Neural cell (in vitro differentiated cells): ENCODE data around the gene PAK4. TPM values are rescaled to one million over a fixed set of nuclear protein-coding genes. Genes with fewer than 3 reads are reported as not detected.

Experiments used
- H2AFZ ChIP-seq: fragments of 200-600, 300-800 bp; sonication (generic), shearing (Covaris generic); 2 replicates; pipeline ENCODE4 v1.6.0; 2014; ENCODE audit warnings: low read depth, mild to moderate bottlenecking, antibody characterized with exemption, low read length, moderate library complexity
- H3F3A ChIP-seq: fragments of 200-600 bp; shearing (Covaris generic); 2 replicates; pipeline ENCODE4 v1.6.1; 2016; ENCODE audit warnings: mild to moderate bottlenecking, moderate library complexity, mixed read lengths, antibody characterized with exemption, low read length; ENCODE audit not compliant: insufficient read depth, poor library complexity, severe bottlenecking
- H3K27ac ChIP-seq: fragments of 200-600, 300-800 bp; sonication (generic), shearing (Covaris generic); 2 replicates; pipeline ENCODE4 v1.5.1; 2014; ENCODE audit warnings: mild to moderate bottlenecking, low read length, moderate library complexity
- H3K27me3 ChIP-seq: fragments of 300-800, 200-600 bp; sonication (generic), shearing (Covaris generic); 2 replicates; pipeline ENCODE4 v1.6.0; 2014; ENCODE audit warnings: mild to moderate bottlenecking, low read depth, low read length, moderate library complexity; ENCODE audit not compliant: insufficient read depth
- H3K36me3 ChIP-seq: fragments of 300-800, 200-600 bp; sonication (generic), shearing (Covaris generic); 2 replicates; pipeline ENCODE4 v1.5.1; 2014; ENCODE audit warnings: mild to moderate bottlenecking, antibody characterized with exemption, low read length, moderate library complexity; ENCODE audit not compliant: insufficient read depth
- H3K4me2 ChIP-seq: fragments of 300-800, 200-600 bp; sonication (generic), shearing (Covaris generic); 2 replicates; pipeline ENCODE4 v1.6.0; 2014; ENCODE audit warnings: mild to moderate bottlenecking, low read length
- H3K4me3 ChIP-seq: fragments of 300-800, 200-600 bp; sonication (generic), shearing (Covaris generic); 2 replicates; pipeline ENCODE4 v1.5.1; 2014; ENCODE audit warnings: mild to moderate bottlenecking, low read length, moderate library complexity
- H3K79me2 ChIP-seq: fragments of 200-600 bp; shearing (Covaris generic); replicated peaks from 2 replicates; pipeline ENCODE4 v1.6.0; 2014; ENCODE audit warnings: mild to moderate bottlenecking, low read length, moderate library complexity; ENCODE audit not compliant: insufficient read depth
- H3K9ac ChIP-seq: fragments of 300-800, 200-600 bp; sonication (generic), shearing (Covaris generic); 2 replicates; pipeline ENCODE4 v1.6.1; 2016; ENCODE audit warnings: mild to moderate bottlenecking, low read length, mixed read lengths
- H3K9me2 ChIP-seq: fragments of 200-600 bp; shearing (Covaris generic); 2 replicates; pipeline ENCODE4 v1.6.1; 2016; ENCODE audit warnings: mild to moderate bottlenecking, low read length, mixed read lengths; ENCODE audit not compliant: insufficient read depth
- H3K9me3 ChIP-seq: fragments of 200-600, 300-800 bp; sonication (generic), shearing (Covaris generic); 2 replicates; pipeline ENCODE4 v1.6.1; 2016; ENCODE audit warnings: mild to moderate bottlenecking, mixed run types, low read length, moderate library complexity, mixed read lengths
- H4K20me1 ChIP-seq: fragments of 200-600 bp; shearing (Covaris generic); 2 replicates; pipeline ENCODE4 v1.6.1; 2016; ENCODE audit warnings: mild to moderate bottlenecking, mixed run types; ENCODE audit not compliant: insufficient read depth
- EP300 ChIP-seq: fragments of 450-650 bp; conservative IDR thresholded peaks from 2 replicates; pipeline ENCODE4 v1.6.1; 2014; ENCODE audit warnings: antibody characterized with exemption, mild to moderate bottlenecking, moderate library complexity; ENCODE audit not compliant: poor library complexity, severe bottlenecking
- EZH2 ChIP-seq: fragments of 200-600, 300-800 bp; shearing (Covaris generic), sonication (generic); IDR thresholded peaks from 2 replicates; pipeline ENCODE4 v1.6.1; 2014; ENCODE audit warnings: antibody characterized with exemption, low read length, borderline replicate concordance, mild to moderate bottlenecking; ENCODE audit not compliant: insufficient read depth, poor library complexity, severe bottlenecking
- MXI1 ChIP-seq: fragments of 450-650 bp; conservative IDR thresholded peaks from 2 replicates; pipeline ENCODE4 v1.6.1; 2014; ENCODE audit warnings: antibody characterized with exemption, mild to moderate bottlenecking; ENCODE audit not compliant: poor library complexity, severe bottlenecking
- POLR2AphosphoS5 ChIP-seq: IDR thresholded peaks from 2 replicates; pipeline ENCODE4 v1.6.1; 2012
- RAD21 ChIP-seq: fragments of 450-650 bp; conservative IDR thresholded peaks from 2 replicates; pipeline ENCODE4 v1.6.1; 2014; ENCODE audit warnings: antibody characterized with exemption, mild to moderate bottlenecking, moderate library complexity
- SMC3 ChIP-seq: fragments of 450-650 bp; conservative IDR thresholded peaks from 2 replicates; pipeline ENCODE4 v1.6.1; 2014; ENCODE audit warnings: antibody characterized with exemption, mild to moderate bottlenecking, moderate library complexity; ENCODE audit not compliant: poor library complexity
- TAF1 ChIP-seq: IDR thresholded peaks from 2 replicates; pipeline ENCODE4 v1.6.1; 2012; ENCODE audit warnings: low read depth
- polyA plus RNA-seq: library from polyadenylated mRNA; depleted of rRNA; stranded (reverse); fragments of >200 nt; gene quantifications from 2 replicates; pipeline ENCODE4 v1.2.3, GENCODE V29; 2014
- TF ChIP-seq, protein P1 (sequence below): IDR thresholded peaks from 2 replicates; pipeline ENCODE4 v1.6.1; 2012; ENCODE audit warnings: borderline replicate concordance
- TF ChIP-seq, protein P2 (sequence below): fragments of 450-650 bp; IDR thresholded peaks from 2 replicates; pipeline ENCODE4 v1.5.1; 2014; ENCODE audit warnings: antibody characterized with exemption, mild to moderate bottlenecking, moderate library complexity; ENCODE audit not compliant: poor library complexity, severe bottlenecking

PAK4 gene
- polyA plus RNA-seq, 1 donor from 2014 or later: 5.4 TPM

DNA sequence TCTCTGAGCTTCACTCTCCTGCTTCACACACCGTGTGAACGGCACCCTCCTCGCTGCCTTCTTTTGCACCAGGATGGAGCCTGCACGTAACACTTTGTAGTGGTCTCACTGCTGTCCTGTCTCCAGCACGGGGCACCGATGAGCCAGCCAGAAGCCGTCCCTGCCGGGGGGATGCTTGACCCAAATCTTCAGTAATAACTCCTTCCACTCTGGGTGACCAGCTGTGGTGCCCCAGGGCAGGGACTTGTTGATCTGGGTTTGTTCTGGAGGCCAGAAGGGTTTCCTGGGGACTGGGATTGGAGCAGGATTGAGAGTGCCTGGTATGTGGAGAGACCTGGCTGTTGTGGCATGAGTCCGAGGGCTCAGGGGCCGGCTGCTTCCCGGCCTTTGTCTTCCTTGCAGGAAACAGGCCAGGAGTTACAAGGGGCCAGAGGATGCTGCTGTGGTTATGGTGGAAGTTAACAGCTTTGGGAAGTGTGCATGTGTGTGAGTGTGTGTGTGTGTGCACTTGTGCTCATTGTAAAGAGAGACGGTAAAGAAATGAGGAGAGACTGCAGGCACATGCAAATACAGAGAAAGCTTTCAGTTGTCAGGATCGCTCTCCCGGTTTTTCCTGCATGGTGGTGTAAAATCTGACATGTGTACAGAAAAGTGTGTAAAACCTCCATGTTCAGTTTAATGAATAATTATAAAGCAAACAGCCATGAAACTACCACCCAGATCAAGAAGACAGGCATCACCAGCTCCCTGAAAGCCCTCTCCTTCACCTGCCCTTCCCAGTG is 18.9 kb downstream of the PAK4 start:
- H3K4me2 ChIP-seq: no peak overlapping the region

DNA sequence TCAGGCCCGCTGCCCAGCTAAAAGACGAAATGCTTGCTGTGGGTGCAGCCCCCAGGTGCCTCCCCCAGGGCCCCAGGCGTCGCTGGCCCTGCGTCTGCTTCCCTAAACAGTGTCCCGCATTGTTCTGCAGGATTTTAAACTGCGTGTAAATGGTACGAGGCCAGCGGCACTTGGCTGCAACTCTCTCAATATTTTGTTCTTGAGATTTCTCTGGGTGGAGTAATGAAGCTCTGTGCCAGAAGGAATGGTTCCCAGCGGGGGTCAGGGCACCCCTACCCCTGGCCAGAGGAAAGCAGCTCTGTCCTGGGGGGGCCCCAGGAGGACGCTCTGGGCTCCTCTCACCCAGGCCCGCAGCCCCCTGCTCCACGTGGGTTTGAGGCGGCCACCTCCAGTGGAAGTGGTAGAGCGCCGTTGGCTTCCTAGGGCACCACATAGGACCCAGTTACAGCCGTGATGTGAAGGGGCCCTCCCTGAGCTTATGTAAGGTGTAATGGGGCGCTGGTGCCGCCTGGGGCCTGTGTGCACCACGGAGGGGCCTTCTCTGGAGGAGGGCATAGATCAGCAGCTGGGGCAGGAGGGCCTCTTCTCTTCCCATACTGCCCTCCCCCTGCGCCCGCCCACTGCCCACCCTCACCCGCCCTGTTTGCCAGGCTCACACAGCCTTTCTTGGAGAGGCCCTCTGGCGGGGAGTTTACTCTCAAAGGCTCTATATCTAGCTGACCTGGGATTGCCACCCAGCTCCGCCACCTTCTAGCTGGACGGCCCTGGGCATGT is 19.8 kb downstream of the PAK4 start:
- Histone ChIP-seq H3K9me2 (no peaks in the 10 kb centered on the region), H3K4me3 (no peak overlapping the region), H3K9ac (peak overlapping the region; percentile 27), H3K27me3 (no peaks in the 10 kb centered on the region), H2AFZ (no peak overlapping the region), H3K79me2 (peaks cover 10% of the 10 kb centered on the region), H3K27ac (no peak overlapping the region), H3K36me3 (no peaks in the 10 kb centered on the region), H4K20me1 (no peaks in the 10 kb centered on the region), H3K9me3 (no peaks in the 10 kb centered on the region), H3F3A (no peaks in the 10 kb centered on the region), H3K4me2 (no peak overlapping the region)
- no peak for TF ChIP-seq SMC3
- TF ChIP-seq EP300: no peak
- no peak for TF ChIP-seq RAD21
- TF ChIP-seq, protein P1, sequence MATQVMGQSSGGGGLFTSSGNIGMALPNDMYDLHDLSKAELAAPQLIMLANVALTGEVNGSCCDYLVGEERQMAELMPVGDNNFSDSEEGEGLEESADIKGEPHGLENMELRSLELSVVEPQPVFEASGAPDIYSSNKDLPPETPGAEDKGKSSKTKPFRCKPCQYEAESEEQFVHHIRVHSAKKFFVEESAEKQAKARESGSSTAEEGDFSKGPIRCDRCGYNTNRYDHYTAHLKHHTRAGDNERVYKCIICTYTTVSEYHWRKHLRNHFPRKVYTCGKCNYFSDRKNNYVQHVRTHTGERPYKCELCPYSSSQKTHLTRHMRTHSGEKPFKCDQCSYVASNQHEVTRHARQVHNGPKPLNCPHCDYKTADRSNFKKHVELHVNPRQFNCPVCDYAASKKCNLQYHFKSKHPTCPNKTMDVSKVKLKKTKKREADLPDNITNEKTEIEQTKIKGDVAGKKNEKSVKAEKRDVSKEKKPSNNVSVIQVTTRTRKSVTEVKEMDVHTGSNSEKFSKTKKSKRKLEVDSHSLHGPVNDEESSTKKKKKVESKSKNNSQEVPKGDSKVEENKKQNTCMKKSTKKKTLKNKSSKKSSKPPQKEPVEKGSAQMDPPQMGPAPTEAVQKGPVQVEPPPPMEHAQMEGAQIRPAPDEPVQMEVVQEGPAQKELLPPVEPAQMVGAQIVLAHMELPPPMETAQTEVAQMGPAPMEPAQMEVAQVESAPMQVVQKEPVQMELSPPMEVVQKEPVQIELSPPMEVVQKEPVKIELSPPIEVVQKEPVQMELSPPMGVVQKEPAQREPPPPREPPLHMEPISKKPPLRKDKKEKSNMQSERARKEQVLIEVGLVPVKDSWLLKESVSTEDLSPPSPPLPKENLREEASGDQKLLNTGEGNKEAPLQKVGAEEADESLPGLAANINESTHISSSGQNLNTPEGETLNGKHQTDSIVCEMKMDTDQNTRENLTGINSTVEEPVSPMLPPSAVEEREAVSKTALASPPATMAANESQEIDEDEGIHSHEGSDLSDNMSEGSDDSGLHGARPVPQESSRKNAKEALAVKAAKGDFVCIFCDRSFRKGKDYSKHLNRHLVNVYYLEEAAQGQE: no peak
- TF ChIP-seq, protein P2, sequence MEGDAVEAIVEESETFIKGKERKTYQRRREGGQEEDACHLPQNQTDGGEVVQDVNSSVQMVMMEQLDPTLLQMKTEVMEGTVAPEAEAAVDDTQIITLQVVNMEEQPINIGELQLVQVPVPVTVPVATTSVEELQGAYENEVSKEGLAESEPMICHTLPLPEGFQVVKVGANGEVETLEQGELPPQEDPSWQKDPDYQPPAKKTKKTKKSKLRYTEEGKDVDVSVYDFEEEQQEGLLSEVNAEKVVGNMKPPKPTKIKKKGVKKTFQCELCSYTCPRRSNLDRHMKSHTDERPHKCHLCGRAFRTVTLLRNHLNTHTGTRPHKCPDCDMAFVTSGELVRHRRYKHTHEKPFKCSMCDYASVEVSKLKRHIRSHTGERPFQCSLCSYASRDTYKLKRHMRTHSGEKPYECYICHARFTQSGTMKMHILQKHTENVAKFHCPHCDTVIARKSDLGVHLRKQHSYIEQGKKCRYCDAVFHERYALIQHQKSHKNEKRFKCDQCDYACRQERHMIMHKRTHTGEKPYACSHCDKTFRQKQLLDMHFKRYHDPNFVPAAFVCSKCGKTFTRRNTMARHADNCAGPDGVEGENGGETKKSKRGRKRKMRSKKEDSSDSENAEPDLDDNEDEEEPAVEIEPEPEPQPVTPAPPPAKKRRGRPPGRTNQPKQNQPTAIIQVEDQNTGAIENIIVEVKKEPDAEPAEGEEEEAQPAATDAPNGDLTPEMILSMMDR: no peak
- TF ChIP-seq EZH2: no peak
- no peak for TF ChIP-seq TAF1
- TF ChIP-seq MXI1: no peak
- TF ChIP-seq POLR2AphosphoS5: no peak

More for the DNA sequence above, 18.9 kb downstream of the PAK4 start:
- no peak overlapping the region for H3K27ac ChIP-seq
- no peaks in the 10 kb centered on the region for H4K20me1 ChIP-seq
- H3K9ac ChIP-seq: peak overlapping the region; percentile 27
- H3K27me3 ChIP-seq: no peaks in the 10 kb centered on the region
- H3K4me3 ChIP-seq: no peak overlapping the region
- H3K36me3 ChIP-seq: no peaks in the 10 kb centered on the region
- no peaks in the 10 kb centered on the region for H3K9me3 ChIP-seq
- TF ChIP-seq EZH2: no peak
- no peak for TF ChIP-seq RAD21
- TF ChIP-seq MXI1: no peak
- TF ChIP-seq TAF1: no peak
- no peak for TF ChIP-seq EP300
- no peak for TF ChIP-seq SMC3
- TF ChIP-seq, protein P2: no peak
- H2AFZ ChIP-seq: no peak overlapping the region
- H3K9me2 ChIP-seq: no peaks in the 10 kb centered on the region
- H3F3A ChIP-seq: no peaks in the 10 kb centered on the region
- H3K79me2 ChIP-seq: peaks cover 15% of the 10 kb centered on the region
